GM12878 (cell line): ENCODE data around the gene TNFAIP2. TPM values are rescaled to one million over a fixed set of nuclear protein-coding genes. Genes with fewer than 3 reads are reported as not detected.
"Not testable (repeated sequence)": the region's sequence is repeated elsewhere in the genome, so short reads cannot be mapped to it uniquely, and the experiment has no call there.

ENCODE experiments used
- ATAC-seq: fragments of 200-7000 bp; cut with Tn5 transposase; 3 replicates; pipeline ENCODE4 v1.9.1; 2020; ENCODE audit warnings: mild to moderate bottlenecking, moderate library complexity
- BruUV-seq: library from RNA; stranded (reverse); fragments of 400-500 nt; replicated peaks from 2 replicates; lab custom pipeline; 2021; lab: Mats Ljungman, UMichigan
- CTCF ChIA-PET: fragments of 300-600 bp; sonication (Branson Sonifier 250); formaldehyde crosslinking; extraction: SDS; loops from one replicate; lab custom pipeline; 2021; ENCODE audit warnings: inconsistent platforms; lab: Yijun Ruan, JAX
- POLR2A ChIA-PET: fragments of 350-600 bp; formaldehyde crosslinking; extraction: SDS; loops from one replicate; lab custom pipeline; 2021; ENCODE audit warnings: inconsistent platforms; lab: Charles Lee
- RAD21 ChIA-PET: fragments of 300-600 bp; sonication (Branson Sonifier 250); formaldehyde crosslinking; loops from one replicate; lab custom pipeline; 2023; ENCODE audit warnings: antibody characterized with exemption; ENCODE audit not compliant: unreplicated experiment; lab: Charles Lee
- SMC1A ChIA-PET: fragments of 300-600 bp; sonication (Branson Sonifier 250); formaldehyde crosslinking; loops from one replicate; lab custom pipeline; 2023; ENCODE audit not compliant: unreplicated experiment, uncharacterized antibody; lab: Charles Lee
- DNase-seq: peaks from one replicate; pipeline ENCODE4 v3.0.0-alpha.2; 2011; ENCODE audit warnings: low read depth, low spot score
- FAIRE-seq: peaks from 3 replicates; lab custom pipeline; 2011; peaks lifted over from hg19 to GRCh38; lab: Jason Lieb, UNC
- H2AFZ ChIP-seq: 2 replicates; pipeline ENCODE4 v1.6.0; 2011; ENCODE audit warnings: low read depth, low read length, control low read depth; ENCODE audit not compliant: control insufficient read depth
- H3K27ac ChIP-seq: 2 replicates; pipeline ENCODE4 v1.5.1; 2011; ENCODE audit warnings: control low read depth; ENCODE audit not compliant: control insufficient read depth, insufficient read depth
- H3K27me3 ChIP-seq, 2 experiments: replicated peaks in 1 of 2; 2 replicates each; pipeline versions ENCODE4 v1.6.0 to v1.6.1; 2011; ENCODE audit warnings: low read length in 1 of 2; ENCODE audit not compliant: control insufficient read depth in 2 of 2, insufficient read depth in 2 of 2
- H3K36me3 ChIP-seq, 2 experiments: 2 replicates each; pipeline ENCODE4 v1.5.1; 2011; ENCODE audit warnings: low read length in 1 of 2; ENCODE audit not compliant: control insufficient read depth in 2 of 2, insufficient read depth in 2 of 2
- H3K4me1 ChIP-seq: 2 replicates; pipeline ENCODE4 v1.6.1; 2011; ENCODE audit warnings: mild to moderate bottlenecking, low read length, moderate library complexity, mixed read lengths; ENCODE audit not compliant: control insufficient read depth, insufficient read depth
- H3K4me2 ChIP-seq: 2 replicates; pipeline ENCODE4 v1.6.0; 2011; ENCODE audit warnings: control low read depth; ENCODE audit not compliant: control insufficient read depth, insufficient read depth
- H3K4me3 ChIP-seq: fragments of 200-600 bp; sonication (generic); 2 replicates; pipeline ENCODE4 v1.5.1; 2016
- H3K79me2 ChIP-seq: 2 replicates; pipeline ENCODE4 v1.6.0; 2011; ENCODE audit warnings: low read length; ENCODE audit not compliant: control insufficient read depth, insufficient read depth
- H3K9ac ChIP-seq: 2 replicates; pipeline ENCODE4 v1.8.0; 2011; ENCODE audit warnings: low read length, control low read depth, mixed read lengths; ENCODE audit not compliant: control insufficient read depth, insufficient read depth
- H3K9me3 ChIP-seq: replicated peaks from 3 replicates; pipeline ENCODE4 v1.5.1; 2011; ENCODE audit warnings: mild to moderate bottlenecking, low read length; ENCODE audit not compliant: control insufficient read depth, insufficient read depth
- H4K20me1 ChIP-seq: 2 replicates; pipeline ENCODE4 v1.6.0; 2011; ENCODE audit not compliant: control insufficient read depth, insufficient read depth
- CBX5 ChIP-seq: sonication (generic); IDR thresholded peaks from 2 replicates; pipeline ENCODE4 v1.6.1; 2016; ENCODE audit warnings: low read depth, moderate library complexity, mild to moderate bottlenecking, inconsistent platforms
- RFX5 ChIP-seq: IDR thresholded peaks from 2 replicates; pipeline ENCODE4 v1.6.1; 2011; ENCODE audit warnings: low read depth, low read length, improper control_type of control experiment
- ZSCAN29 ChIP-seq: fragments of 450-650 bp; IDR thresholded peaks from 2 replicates; pipeline ENCODE4 v1.6.1; 2017; ENCODE audit warnings: mild to moderate bottlenecking, moderate library complexity
- WGBS: methylation state at CpG from one replicate; pipeline ENCODE4 v1.1.6; 2016; ENCODE audit warnings: low lambda C conversion rate; ENCODE audit not compliant: insufficient replicate concordance, insufficient coverage; ENCODE audit errors: missing lambda C conversion rate; 5-methylcytosine and 5-hydroxymethylcytosine counted together
- in situ Hi-C: fragments of 300-500 bp; cut with MboI; formaldehyde crosslinking; loops from 9 replicates; pipeline ENCODE4 v1.14.3; 2018; ENCODE audit warnings: mixed read lengths
- intact Hi-C: fragments of 100-400 bp; cut with micrococcal nuclease; formaldehyde crosslinking; loops from one replicate; pipeline ENCODE4 v1.14.2; 2022; ENCODE audit not compliant: unreplicated experiment
- polyA plus RNA-seq, 11 experiments: library from polyadenylated mRNA; depleted of rRNA in 4 of 11; unstranded in 6 of 11; stranded (reverse) in 5 of 11; fragments of >200 nt; fragmentation: Nextera tagmentation in 4 of 11; fragmentation: Illumina TruSeq in 1 of 11; extraction: Ambion mirVana in 4 of 11; extraction: Trizol in 1 of 11; gene quantifications; 1 replicate in 1 of 11; 2 replicates in 10 of 11; pipeline versions ENCODE4 v1.2.1 to v1.2.3, GENCODE V29; 2011 to 2016; ENCODE audit warnings: inconsistent platforms in 2 of 11, missing spikeins in 2 of 11, low read depth in 1 of 11
- total RNA-seq, 4 experiments: library from RNA; depleted of rRNA in 3 of 4; stranded (reverse); fragments of >200 nt in 3 of 4; fragmentation: Illumina TruSeq in 1 of 4; extraction: Trizol in 1 of 4; gene quantifications; 2 replicates each; pipeline versions ENCODE4 v1.2.1 to v1.2.3, GENCODE V29; 2013 to 2021
- TF ChIP-seq, protein P1 (sequence below): fragments of 450-650 bp; IDR thresholded peaks from 2 replicates; pipeline ENCODE4 v1.6.1; 2018; ENCODE audit warnings: borderline replicate concordance, mild to moderate bottlenecking; ENCODE audit not compliant: partially characterized antibody
- TF ChIP-seq, protein P2 (sequence below): fragments of 450-650 bp; IDR thresholded peaks from 2 replicates; pipeline ENCODE4 v1.6.1; 2016; ENCODE audit warnings: mild to moderate bottlenecking, moderate library complexity, borderline replicate concordance

TNFAIP2 gene
- total and polyA plus RNA-seq, 10 of the 15 experiments (the other 5 are each of a cell fraction or from before 2014, with no cell fraction given), result 7.1 to 150 (median 74.5) TPM

DNA sequence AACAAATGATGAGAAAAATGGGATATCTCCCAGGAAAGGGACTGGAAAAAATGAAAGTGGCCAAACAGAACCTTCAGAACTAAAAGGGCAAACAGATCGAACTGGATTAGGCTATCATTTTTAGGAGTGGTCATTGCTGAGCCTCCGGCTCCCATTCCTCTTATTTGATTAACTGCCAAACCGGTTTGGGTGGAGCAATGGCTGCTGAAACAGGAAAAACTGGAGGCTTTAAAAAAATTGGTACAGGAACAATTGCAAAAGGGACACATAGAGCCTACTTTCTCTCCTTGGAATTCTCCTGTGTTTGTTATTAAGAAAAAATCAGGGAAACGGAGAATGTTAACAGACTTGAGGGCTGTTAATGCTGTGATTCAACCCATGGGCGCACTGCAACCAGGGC is 49.7 kb downstream of the TNFAIP2 start:
- DNase-seq (no peak), FAIRE-seq (peak; percentile 31), ATAC-seq (no peak)
- Histone ChIP-seq H3K9me3 (no peaks in the 10 kb centered on the region; the same call in 1 of the 3 replicates), H3K27me3 (no peaks in the 10 kb centered on the region), H3K9ac (no peak overlapping the region), H3K36me3 (no peaks in the 10 kb centered on the region), H3K4me3 (no peak overlapping the region), H3K27ac (no peak overlapping the region), H4K20me1 (no peaks in the 10 kb centered on the region), H2AFZ (no peak overlapping the region), H3K4me2 (no peak overlapping the region), H3K79me2 (no peaks in the 10 kb centered on the region), H3K4me1 (no peaks in the 10 kb centered on the region)
- in situ Hi-C loops (no loop called here), intact Hi-C loops (no loop called here)
- TF ChIP-seq ZSCAN29 (no peak), CBX5 (no peak), RFX5 (no peak)
- TF ChIP-seq, protein P1, sequence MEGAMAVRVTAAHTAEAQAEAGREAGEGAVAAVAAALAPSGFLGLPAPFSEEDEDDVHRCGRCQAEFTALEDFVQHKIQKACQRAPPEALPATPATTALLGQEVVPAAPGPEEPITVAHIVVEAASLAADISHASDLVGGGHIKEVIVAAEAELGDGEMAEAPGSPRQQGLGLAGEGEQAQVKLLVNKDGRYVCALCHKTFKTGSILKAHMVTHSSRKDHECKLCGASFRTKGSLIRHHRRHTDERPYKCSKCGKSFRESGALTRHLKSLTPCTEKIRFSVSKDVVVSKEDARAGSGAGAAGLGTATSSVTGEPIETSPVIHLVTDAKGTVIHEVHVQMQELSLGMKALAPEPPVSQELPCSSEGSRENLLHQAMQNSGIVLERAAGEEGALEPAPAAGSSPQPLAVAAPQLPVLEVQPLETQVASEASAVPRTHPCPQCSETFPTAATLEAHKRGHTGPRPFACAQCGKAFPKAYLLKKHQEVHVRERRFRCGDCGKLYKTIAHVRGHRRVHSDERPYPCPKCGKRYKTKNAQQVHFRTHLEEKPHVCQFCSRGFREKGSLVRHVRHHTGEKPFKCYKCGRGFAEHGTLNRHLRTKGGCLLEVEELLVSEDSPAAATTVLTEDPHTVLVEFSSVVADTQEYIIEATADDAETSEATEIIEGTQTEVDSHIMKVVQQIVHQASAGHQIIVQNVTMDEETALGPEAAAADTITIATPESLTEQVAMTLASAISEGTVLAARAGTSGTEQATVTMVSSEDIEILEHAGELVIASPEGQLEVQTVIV, result no peak
- TF ChIP-seq, protein P2, sequence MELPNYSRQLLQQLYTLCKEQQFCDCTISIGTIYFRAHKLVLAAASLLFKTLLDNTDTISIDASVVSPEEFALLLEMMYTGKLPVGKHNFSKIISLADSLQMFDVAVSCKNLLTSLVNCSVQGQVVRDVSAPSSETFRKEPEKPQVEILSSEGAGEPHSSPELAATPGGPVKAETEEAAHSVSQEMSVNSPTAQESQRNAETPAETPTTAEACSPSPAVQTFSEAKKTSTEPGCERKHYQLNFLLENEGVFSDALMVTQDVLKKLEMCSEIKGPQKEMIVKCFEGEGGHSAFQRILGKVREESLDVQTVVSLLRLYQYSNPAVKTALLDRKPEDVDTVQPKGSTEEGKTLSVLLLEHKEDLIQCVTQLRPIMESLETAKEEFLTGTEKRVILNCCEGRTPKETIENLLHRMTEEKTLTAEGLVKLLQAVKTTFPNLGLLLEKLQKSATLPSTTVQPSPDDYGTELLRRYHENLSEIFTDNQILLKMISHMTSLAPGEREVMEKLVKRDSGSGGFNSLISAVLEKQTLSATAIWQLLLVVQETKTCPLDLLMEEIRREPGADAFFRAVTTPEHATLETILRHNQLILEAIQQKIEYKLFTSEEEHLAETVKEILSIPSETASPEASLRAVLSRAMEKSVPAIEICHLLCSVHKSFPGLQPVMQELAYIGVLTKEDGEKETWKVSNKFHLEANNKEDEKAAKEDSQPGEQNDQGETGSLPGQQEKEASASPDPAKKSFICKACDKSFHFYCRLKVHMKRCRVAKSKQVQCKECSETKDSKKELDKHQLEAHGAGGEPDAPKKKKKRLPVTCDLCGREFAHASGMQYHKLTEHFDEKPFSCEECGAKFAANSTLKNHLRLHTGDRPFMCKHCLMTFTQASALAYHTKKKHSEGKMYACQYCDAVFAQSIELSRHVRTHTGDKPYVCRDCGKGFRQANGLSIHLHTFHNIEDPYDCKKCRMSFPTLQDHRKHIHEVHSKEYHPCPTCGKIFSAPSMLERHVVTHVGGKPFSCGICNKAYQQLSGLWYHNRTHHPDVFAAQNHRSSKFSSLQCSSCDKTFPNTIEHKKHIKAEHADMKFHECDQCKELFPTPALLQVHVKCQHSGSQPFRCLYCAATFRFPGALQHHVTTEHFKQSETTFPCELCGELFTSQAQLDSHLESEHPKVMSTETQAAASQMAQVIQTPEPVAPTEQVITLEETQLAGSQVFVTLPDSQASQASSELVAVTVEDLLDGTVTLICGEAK, result no peak
- ChIA-PET POLR2A (no interaction called here), SMC1A (no interaction called here), CTCF (no interaction called here), RAD21 (no interaction called here)
- BruUV-seq, result no TSS peak
- WGBS, result 37% methylated on average over 5 of the region's 5 CpGs

DNA sequence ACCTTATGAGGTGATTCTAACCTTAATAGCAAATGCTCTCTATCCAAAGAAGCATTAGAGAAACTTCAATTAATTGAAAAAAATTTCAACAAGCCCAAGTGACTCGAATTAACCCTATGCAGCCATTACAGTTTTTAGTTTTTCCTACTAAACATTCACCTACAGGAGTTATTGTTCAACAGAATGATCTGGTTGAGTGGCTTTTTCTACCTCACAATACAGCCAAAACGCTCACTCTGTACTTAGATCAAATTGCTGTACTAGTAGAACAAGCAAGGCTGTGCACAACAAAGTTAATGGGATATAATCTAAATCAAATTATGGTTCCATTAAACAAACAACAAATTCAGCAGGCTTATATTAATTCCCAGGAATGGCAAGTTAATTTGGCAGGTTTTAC is 50.6 kb downstream of the TNFAIP2 start:
- POLR2A ChIA-PET, H2AFZ ChIP-seq, H3K9me3 ChIP-seq, H3K4me3 ChIP-seq, H3K27me3 ChIP-seq, intact Hi-C loops, H4K20me1 ChIP-seq, in situ Hi-C loops, FAIRE-seq, SMC1A ChIA-PET, H3K4me2 ChIP-seq, H3K79me2 ChIP-seq, H3K9ac ChIP-seq, CTCF ChIA-PET, H3K27ac ChIP-seq, RAD21 ChIA-PET, ATAC-seq, H3K4me1 ChIP-seq, DNase-seq, BruUV-seq, H3K36me3 ChIP-seq: not testable (repeated sequence)
- WGBS, result 0% methylated on average over 2 of the region's 2 CpGs
